AG10803 (cell line): ENCODE measurements around the gene CLK4.
A peak's percentile ranks its signal among the peaks of the same experiment; 100 is the strongest.

Source experiments
- DNase-seq: peaks from one replicate; pipeline ENCODE4 v3.0.0; 2010; ENCODE audit warnings: low read depth
- H3K4me3 ChIP-seq: 2 replicates; pipeline ENCODE4 v1.5.1; 2011; ENCODE audit warnings: mild to moderate bottlenecking, low read length, control low read depth
- CTCF ChIP-seq: conservative IDR thresholded peaks from 2 replicates; pipeline ENCODE4 v1.5.1; 2011; ENCODE audit warnings: mild to moderate bottlenecking, low read length, control low read depth, inconsistent platforms

Gene CLK4

GRCh38 chr5:178650214-178650613 is 23.4 kb upstream of the CLK4 start:
- no peak for TF ChIP-seq CTCF
- H3K4me3 ChIP-seq: no peak overlapping the region
- no peak for DNase-seq

GRCh38 chr5:178649580-178649979 is 22.7 kb upstream of the CLK4 start:
- DNase-seq: no peak
- no peak for TF ChIP-seq CTCF
- H3K4me3 ChIP-seq: no peak overlapping the region

- H3K4me3 ChIP-seq: no peak overlapping the region
- TF ChIP-seq CTCF: no peak
- no peak for DNase-seq
Observed at GRCh38 chr5:178644826-178645545, 18.1 kb upstream of the CLK4 start.

- peak; percentile 57 for DNase-seq
- no peak for TF ChIP-seq CTCF
- no peak overlapping the region for H3K4me3 ChIP-seq
Observed at GRCh38 chr5:178642351-178642909, 15.6 kb upstream of the CLK4 start.

- no peak overlapping the region for H3K4me3 ChIP-seq
- no peak for DNase-seq
- no peak for TF ChIP-seq CTCF
Observed at GRCh38 chr5:178641711-178642110, 14.9 kb upstream of the CLK4 start.

- TF ChIP-seq CTCF: no peak
- no peak for DNase-seq
- no peak overlapping the region for H3K4me3 ChIP-seq
Observed at GRCh38 chr5:178640331-178641045, 13.6 kb upstream of the CLK4 start.
